C4-2B (cell line): ENCODE data around the gene PAM.
"Not testable (repeated sequence)": the region's sequence is repeated elsewhere in the genome, so short reads cannot be mapped to it uniquely, and the experiment has no call there.

Experiments
- H3K27ac ChIP-seq: fragments of 450-650 bp; 2 replicates; pipeline ENCODE4 v1.5.1; 2017
- CTCF ChIP-seq: fragments of 450-650 bp; conservative IDR thresholded peaks from 2 replicates; pipeline ENCODE4 v1.5.1; 2017; ENCODE audit warnings: mild to moderate bottlenecking
- ZFX ChIP-seq: fragments of 450-650 bp; IDR thresholded peaks from 2 replicates; pipeline ENCODE4 v1.6.1; 2017

The PAM gene

DNA sequence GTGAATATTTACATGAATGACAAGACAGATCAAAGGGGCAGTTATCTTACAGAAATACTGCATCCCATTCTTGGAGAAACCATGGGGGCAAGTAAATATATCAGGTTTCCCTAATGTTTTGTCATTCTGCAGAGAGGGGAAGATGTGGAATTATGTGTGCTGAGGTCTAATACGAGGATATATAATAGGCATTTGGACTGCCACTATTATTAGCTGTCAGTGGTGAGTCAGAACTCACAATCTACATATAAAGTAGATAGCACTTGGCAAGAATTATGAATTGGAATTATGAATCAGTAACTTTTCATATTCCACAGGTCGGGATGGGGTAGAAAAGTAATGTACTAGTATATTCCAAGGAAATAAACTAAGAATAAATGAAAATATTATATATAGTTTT lies 243.1 kb downstream of the PAM start:
- TF ChIP-seq CTCF, result no peak
- TF ChIP-seq ZFX, result no peak
- no peak overlapping the region for H3K27ac ChIP-seq

DNA sequence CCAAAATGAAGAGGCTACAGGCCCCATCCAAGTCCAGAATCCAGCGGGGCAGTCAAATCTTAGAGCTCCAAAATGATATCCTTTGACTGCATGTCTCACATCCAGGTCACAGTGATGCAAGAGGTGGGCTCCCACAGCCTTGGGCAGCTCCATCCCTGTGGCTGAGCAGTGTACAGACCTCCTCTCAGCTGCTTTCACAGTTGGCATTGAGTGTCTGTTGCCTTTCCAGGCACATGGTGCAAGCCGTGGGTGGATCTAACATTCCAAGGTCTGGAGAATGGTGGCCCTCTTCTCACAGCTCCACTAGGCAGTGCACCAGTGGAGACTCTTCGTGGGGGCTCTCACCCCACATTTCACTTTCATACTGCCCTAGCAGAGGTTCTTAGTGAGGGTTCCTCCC lies 244.1 kb downstream of the PAM start:
- TF ChIP-seq CTCF (no peak), ZFX (no peak)
- no peak overlapping the region for H3K27ac ChIP-seq

- not testable (repeated sequence) for H3K27ac ChIP-seq
These were observed 244.5 kb downstream of the PAM start for GRCh38 chr5:102999621-103000020.

- TF ChIP-seq ZFX, result no peak
- no peak for TF ChIP-seq CTCF
- H3K27ac ChIP-seq, result no peak overlapping the region
These were observed 245.0 kb downstream of the PAM start for GRCh38 chr5:103000089-103000488.

- TF ChIP-seq ZFX (no peak), CTCF (no peak)
- no peak overlapping the region for H3K27ac ChIP-seq
These were observed 248.8 kb downstream of the PAM start for GRCh38 chr5:103003872-103004271.

DNA sequence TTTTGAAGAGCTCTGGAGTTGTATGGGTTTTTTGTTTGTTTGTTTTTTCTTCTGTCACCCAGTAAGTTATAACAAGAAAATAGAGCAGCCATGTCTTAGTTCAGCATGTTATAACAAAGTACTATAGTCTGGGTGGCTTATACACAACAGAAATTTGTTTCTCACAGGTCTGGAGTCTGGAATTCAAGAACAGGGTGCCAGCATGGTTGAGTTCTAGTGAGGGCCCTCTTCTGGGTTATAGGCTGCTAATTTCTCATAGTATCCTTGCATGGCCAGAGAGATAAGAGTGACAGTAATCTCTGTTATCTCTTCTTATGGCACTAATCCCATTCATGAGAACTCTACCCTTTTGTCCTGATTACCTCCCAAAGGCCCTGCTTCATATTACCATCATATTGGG lies 250.2 kb downstream of the PAM start:
- TF ChIP-seq CTCF (no peak), ZFX (no peak)
- H3K27ac ChIP-seq, result no peak overlapping the region

DNA sequence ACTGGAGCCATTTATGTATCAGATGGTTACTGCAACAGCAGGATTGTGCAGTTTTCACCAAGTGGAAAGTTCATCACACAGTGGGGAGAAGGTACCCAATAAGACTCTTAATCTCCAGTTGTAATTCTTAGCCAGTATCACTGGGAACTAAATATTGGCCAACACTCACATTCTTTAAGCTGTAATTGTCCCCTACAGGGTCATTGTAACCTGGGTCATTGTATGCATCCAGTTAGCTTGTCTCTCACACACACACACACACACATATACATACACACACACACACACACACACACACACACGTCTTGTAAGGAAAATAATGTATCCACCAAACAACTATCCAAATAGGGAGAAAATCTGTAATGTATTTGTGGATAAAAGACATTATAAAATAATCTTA lies 251.8 kb downstream of the PAM start:
- TF ChIP-seq CTCF (no peak), ZFX (no peak)
- H3K27ac ChIP-seq, result no peak overlapping the region

DNA sequence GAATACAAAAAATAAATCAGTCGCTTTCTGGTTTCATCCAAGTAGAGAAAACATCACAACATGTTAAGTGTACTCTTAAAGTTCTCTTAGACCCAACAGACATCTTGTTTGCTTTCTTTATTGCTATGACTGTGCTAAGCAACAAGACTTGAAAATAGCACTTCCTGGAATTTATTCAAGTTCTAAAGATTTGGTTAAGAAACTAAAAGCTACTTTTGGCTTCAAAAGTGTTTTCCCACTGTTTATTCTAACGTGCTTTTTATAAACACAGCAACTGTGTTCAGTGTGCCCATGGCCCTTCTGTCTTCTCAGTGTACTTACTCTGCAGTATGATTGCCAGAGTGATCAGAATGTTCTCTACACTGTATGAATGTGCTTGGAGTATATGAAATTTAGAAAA lies 255.1 kb downstream of the PAM start:
- TF ChIP-seq CTCF (no peak), ZFX (no peak)
- no peak overlapping the region for H3K27ac ChIP-seq
